Esophagus squamous epithelium (tissue), 5 donors: ENCODE results near the gene TRERF1. TPM values are rescaled to one million over a fixed set of nuclear protein-coding genes. Genes with fewer than 3 reads are reported as not detected.

Experiments used
- DNase-seq: peaks from one replicate; lab custom pipeline; 2025; lab: John Stamatoyannopoulos, UW
- H3K27ac ChIP-seq, 4 donors: fragments of 200-600 bp; sonication (generic); one replicate each; pipeline ENCODE4 v1.5.1; 2016 to 2019; ENCODE audit warnings: mild to moderate bottlenecking in 1 of 4
- H3K27me3 ChIP-seq, 4 donors: fragments of 200-600 bp; sonication (generic); 1 replicate in 3 of 4; 2 replicates in 1 of 4; pipeline versions ENCODE4 v1.5.1 to v1.6.0; 2017 to 2021; ENCODE audit warnings: antibody characterized with exemption in 1 of 4
- H3K36me3 ChIP-seq, 3 donors: fragments of 200-600 bp; sonication (generic); one replicate each; pipeline ENCODE4 v1.5.1; 2016 to 2019
- H3K4me1 ChIP-seq, 3 donors: fragments of 200-600 bp; sonication (generic); one replicate each; pipeline ENCODE4 v1.5.1; 2017 to 2019
- H3K4me3 ChIP-seq, 4 donors: fragments of 200-600 bp; sonication (generic); 1 replicate in 3 of 4; 2 replicates in 1 of 4; pipeline ENCODE4 v1.5.1; 2016 to 2019; ENCODE audit warnings: mild to moderate bottlenecking in 2 of 4, moderate library complexity in 1 of 4
- H3K9me3 ChIP-seq, 3 donors: fragments of 200-600 bp; sonication (generic); one replicate each; pipeline ENCODE4 v1.5.1; 2016 to 2019
- POLR2A ChIP-seq, 4 donors: fragments of 450-650 bp; IDR thresholded peaks; one replicate each; pipeline ENCODE4 v1.6.1; 2017; ENCODE audit warnings: antibody characterized with exemption in 4 of 4, mild to moderate bottlenecking in 4 of 4, moderate library complexity in 3 of 4
- WGBS, 2 donors: methylation state at CpG; one replicate each; pipeline ENCODE4 v1.1.5; 2018; 5-methylcytosine and 5-hydroxymethylcytosine counted together
- intact Hi-C: fragments of 100-400 bp; cut with DNase I; formaldehyde crosslinking; loops from one replicate; pipeline ENCODE4 v1.15.0; 2022
- total RNA-seq, 4 donors: library from RNA; depleted of rRNA; stranded (reverse); fragments of >200 nt; gene quantifications; one replicate each; pipeline ENCODE4 v1.1.0, GENCODE V29; 2016
- TF ChIP-seq, protein P1 (sequence below), 6 experiments: fragments of 450-650 bp in 4 of 6; fragments of 200-600 bp in 2 of 6; sonication (generic) in 2 of 6; IDR thresholded peaks; one replicate each; pipeline ENCODE4 v1.5.1; 2016 to 2019; ENCODE audit warnings: antibody characterized with exemption in 6 of 6, mild to moderate bottlenecking in 4 of 6, moderate library complexity in 4 of 6
- donor health status: DM: yes; HTN: yes; CAD: no.

Gene TRERF1
- total RNA-seq, 4 donors from 2014 or later: 5.5 to 13.8 (median 11.5) TPM

DNA sequence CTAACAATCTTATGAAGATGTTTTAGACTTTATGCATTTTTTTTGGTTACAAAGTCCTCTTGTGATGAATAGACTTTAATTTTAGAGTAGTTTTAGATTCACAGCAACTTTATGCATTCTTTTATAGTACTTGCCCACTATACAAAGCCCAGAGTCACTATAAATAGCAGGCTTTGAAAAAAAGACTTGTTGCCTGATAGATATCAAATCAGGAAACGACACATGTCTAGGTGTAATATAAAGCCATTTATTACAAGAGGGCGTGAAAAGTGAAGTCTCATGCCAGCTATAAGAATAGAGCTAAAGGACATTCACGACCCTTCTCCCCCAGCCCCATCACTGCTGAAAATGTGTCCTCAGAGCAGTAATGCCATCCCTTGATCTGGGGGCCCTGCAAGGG, 156.0 kb downstream of the TRERF1 start:
- no peaks in the 10 kb centered on the region for H3K27me3 ChIP-seq
- 82 to 86% methylated on average over 2 to 3 of the region's 3 CpGs for WGBS, 2 donors
- H3K27ac ChIP-seq: peak overlapping the region in 3 of 4 donors; percentile 66 to 87 (median 71)
- peaks cover 0 to 24% (median 0%) of the 10 kb centered on the region in 3 donors for H3K36me3 ChIP-seq
- TF ChIP-seq, protein P1, sequence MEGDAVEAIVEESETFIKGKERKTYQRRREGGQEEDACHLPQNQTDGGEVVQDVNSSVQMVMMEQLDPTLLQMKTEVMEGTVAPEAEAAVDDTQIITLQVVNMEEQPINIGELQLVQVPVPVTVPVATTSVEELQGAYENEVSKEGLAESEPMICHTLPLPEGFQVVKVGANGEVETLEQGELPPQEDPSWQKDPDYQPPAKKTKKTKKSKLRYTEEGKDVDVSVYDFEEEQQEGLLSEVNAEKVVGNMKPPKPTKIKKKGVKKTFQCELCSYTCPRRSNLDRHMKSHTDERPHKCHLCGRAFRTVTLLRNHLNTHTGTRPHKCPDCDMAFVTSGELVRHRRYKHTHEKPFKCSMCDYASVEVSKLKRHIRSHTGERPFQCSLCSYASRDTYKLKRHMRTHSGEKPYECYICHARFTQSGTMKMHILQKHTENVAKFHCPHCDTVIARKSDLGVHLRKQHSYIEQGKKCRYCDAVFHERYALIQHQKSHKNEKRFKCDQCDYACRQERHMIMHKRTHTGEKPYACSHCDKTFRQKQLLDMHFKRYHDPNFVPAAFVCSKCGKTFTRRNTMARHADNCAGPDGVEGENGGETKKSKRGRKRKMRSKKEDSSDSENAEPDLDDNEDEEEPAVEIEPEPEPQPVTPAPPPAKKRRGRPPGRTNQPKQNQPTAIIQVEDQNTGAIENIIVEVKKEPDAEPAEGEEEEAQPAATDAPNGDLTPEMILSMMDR (IDR thresholded peaks at IDR 0.05): no peak
- no peak for TF ChIP-seq POLR2A (IDR thresholded peaks at IDR 0.05)
- intact Hi-C loops: no loop called here
- no peak overlapping the region for H3K4me3 ChIP-seq
- no peaks in the 10 kb centered on the region for H3K9me3 ChIP-seq
- no peak for DNase-seq
- peaks cover 22 to 80% (median 34%) of the 10 kb centered on the region in 3 donors for H3K4me1 ChIP-seq

DNA sequence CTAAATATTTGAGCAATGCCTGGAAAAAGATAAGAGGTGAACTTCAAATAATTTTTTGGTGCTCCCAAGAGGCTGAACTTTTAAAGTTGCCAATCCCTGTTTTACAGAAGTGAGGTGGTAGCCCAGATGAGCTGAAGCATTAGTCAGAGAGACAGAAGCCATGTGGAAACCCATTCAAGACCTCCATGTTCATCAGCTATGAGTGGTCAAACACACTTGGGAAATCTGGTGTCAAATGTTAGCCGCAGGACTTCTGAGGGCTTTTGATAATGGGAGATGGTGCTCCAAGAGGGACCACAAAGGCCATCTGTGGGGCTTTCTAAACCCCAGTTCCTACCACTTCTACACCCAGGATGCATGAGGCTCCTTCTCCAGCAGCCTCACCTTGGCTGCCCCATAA, 156.5 kb downstream of the TRERF1 start:
- intact Hi-C loops: no loop called here
- WGBS, 2 donors: 86 to 100% methylated on average over 1 of the region's 1 CpG
- H3K27me3 ChIP-seq: no peaks in the 10 kb centered on the region
- peaks cover 0 to 20% (median 0%) of the 10 kb centered on the region in 3 donors for H3K36me3 ChIP-seq
- H3K4me1 ChIP-seq: peaks cover 22 to 77% (median 34%) of the 10 kb centered on the region in 3 donors
- no peak overlapping the region for H3K4me3 ChIP-seq
- DNase-seq: no peak
- peak overlapping the region; percentile 11 to 87 (median 68) for H3K27ac ChIP-seq
- H3K9me3 ChIP-seq: no peaks in the 10 kb centered on the region
- TF ChIP-seq POLR2A (IDR thresholded peaks at IDR 0.05): no peak

DNA sequence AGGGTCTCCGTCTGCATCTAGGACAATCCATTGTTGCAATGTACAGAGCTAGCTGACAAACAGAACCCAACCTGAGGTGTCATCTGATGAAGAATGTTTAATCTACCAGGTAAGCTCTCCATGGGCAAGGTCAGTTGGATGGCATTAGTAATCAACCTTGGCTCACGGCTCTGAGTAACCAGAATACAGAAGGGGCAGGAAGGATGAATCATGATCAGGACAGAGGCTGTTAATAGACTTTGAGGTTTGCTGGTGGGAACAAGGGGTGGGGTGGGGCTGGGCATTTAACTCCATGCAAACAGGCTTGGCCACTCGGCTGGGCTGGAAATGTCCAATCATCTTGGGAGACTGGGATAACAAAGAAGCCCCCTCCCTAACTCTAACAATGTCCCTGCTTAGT, 157.0 kb downstream of the TRERF1 start:
- 31 to 32% methylated on average over 3 of the region's 3 CpGs for WGBS, 2 donors
- no peak for TF ChIP-seq POLR2A (IDR thresholded peaks at IDR 0.05)
- TF ChIP-seq, protein P1 (IDR thresholded peaks at IDR 0.05): no peak
- peaks cover 22 to 81% (median 34%) of the 10 kb centered on the region in 3 donors for H3K4me1 ChIP-seq
- H3K27me3 ChIP-seq: no peaks in the 10 kb centered on the region
- peak overlapping the region; percentile 11 to 87 (median 71) for H3K27ac ChIP-seq
- no peak for DNase-seq
- H3K9me3 ChIP-seq: no peaks in the 10 kb centered on the region
- no peak overlapping the region for H3K4me3 ChIP-seq
- H3K36me3 ChIP-seq: peaks cover 0 to 20% (median 0%) of the 10 kb centered on the region in 3 donors
- intact Hi-C loops: no loop called here

DNA sequence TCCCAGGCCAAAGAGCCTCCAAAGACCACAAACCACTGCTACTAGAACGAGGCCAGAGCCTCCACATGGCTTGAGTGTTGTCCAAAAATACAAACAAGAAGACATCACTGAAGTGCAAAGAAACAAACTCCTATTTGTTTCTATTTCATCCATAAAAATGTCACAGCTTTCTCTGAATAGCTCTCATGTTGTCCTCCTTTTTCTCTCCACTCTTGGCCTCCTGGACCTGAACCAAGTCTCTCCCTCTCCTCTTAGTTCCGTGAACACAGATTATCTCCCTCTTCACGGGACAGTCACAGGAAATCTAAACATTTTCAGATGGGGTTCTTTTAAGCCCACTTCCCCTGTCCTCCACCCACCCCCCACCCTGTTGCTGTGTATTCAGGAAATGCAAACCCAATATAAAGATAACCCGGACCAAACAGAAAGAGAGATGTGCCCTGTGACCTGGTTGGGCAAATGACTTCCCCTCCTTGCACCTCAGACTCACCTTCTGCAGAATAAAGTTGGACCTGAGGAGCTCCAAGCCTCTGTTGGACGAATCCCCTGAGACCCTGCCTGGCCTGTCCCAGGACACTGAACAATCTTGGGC, 158.2 kb downstream of the TRERF1 start:
- 59 to 69% methylated on average over 4 to 5 of the region's 5 CpGs for WGBS, 2 donors
- peaks cover 0 to 11% (median 0%) of the 10 kb centered on the region in 3 donors for H3K36me3 ChIP-seq
- H3K4me3 ChIP-seq: no peak overlapping the region
- no peaks in the 10 kb centered on the region for H3K27me3 ChIP-seq
- peaks cover 27 to 94% (median 34%) of the 10 kb centered on the region in 3 donors for H3K4me1 ChIP-seq
- H3K27ac ChIP-seq: peak overlapping the region in 3 of 4 donors; percentile 48 to 87 (median 76)
- DNase-seq: no peak
- no peaks in the 10 kb centered on the region for H3K9me3 ChIP-seq
- intact Hi-C loops: no loop called here
- TF ChIP-seq POLR2A (IDR thresholded peaks at IDR 0.05): no peak
- TF ChIP-seq, protein P1 (IDR thresholded peaks at IDR 0.05): no peak

DNA sequence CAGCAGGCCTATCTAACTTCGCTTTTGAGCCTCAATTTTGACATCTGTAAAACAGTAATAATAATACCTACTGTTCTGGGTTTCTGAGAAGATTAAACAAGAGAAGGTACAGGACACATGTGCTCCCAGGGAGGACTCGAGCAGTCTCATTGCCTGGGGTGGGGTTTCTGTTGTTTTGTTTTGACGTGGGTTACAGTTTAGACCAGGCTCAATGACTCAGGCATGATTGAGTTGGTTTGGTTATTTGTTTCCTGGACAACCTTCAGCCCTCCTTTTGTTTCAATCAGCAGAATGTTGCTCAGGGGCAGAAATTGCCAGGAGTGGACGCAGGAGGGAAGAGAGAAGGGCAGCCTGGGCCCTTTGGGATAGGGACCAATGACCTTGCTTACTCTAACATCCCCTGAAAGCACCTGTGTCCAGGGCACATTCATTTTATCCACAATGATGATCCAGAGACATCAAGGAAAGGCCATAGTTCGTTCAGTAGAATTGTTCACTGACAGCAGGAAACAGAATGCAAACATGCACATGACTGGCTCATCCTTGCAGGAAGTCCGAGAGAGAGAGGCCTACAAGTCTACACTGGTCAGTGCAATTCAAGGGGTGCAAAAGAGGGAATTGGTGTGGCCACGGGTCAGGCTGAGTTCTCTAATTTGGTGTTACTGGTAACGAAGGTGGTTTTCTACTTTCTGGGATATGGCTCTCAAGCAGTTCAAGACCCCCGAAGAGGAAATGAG, 159.6 kb downstream of the TRERF1 start:
- Histone ChIP-seq H3K9me3 (no peaks in the 10 kb centered on the region), H3K27ac (peak overlapping the region; percentile 40 to 87 (median 61)), H3K27me3 (no peaks in the 10 kb centered on the region), H3K4me3 (no peak overlapping the region), H3K4me1 (peaks cover 25 to 90% (median 34%) of the 10 kb centered on the region in 3 donors), H3K36me3 (peaks cover 0 to 10% (median 0%) of the 10 kb centered on the region in 3 donors)
- intact Hi-C loops: no loop called here
- 61 to 75% methylated on average over 9 of the region's 9 CpGs for WGBS, 2 donors
- no peak for TF ChIP-seq POLR2A (IDR thresholded peaks at IDR 0.05)
- TF ChIP-seq, protein P1 (IDR thresholded peaks at IDR 0.05): no peak
- no peak for DNase-seq
